ENCODE results near the gene DHX32.

Gene DHX32

DNA sequence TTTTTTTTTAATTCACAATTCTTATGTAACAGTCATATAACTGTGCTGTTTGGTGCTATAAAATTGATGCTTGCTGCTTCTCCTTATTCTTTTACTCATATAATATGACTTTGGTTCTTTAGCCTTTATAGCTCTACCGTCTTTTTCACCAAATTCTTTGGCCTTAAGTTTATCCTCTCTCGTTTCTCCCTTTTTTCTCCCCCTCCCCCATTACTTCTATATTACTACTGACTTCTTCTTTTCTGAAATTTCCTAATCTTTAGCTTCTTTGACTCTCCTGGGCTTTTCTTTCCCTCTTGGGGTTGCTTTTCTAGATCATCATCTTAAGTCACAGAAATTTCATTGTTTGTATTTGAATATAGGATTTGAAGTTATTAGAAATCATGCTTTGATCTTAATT is 54.0 kb downstream of the DHX32 start:
- TF ChIP-seq POU2F2 (IDR thresholded peaks at IDR 0.05; ENCODE audit: low read depth, low read length) (no peak), POLR2A (IDR thresholded peaks at IDR 0.05; ENCODE audit: low read depth, low read length) (no peak), TAF1 (IDR thresholded peaks at IDR 0.05; ENCODE audit: low read depth, low read length) (no peak), PAX5 (IDR thresholded peaks at IDR 0.05; ENCODE audit: insufficient read depth, low read length, severe bottlenecking) (no peak)
- FAIRE-seq (no peak), DNase-seq (ENCODE audit: insufficient read length, low spot score) (no peak)

- FAIRE-seq, result no peak
- no peak for TF ChIP-seq POLR2A (IDR thresholded peaks at IDR 0.05; ENCODE audit: low read depth, low read length)
- TF ChIP-seq SPI1 (IDR thresholded peaks at IDR 0.05; ENCODE audit: low read depth, low read length), result no peak
- no peak for TF ChIP-seq POU2F2 (IDR thresholded peaks at IDR 0.05; ENCODE audit: low read depth, low read length)
- TF ChIP-seq POLR2AphosphoS5 (IDR thresholded peaks at IDR 0.05; ENCODE audit: low read depth, low read length), result no peak
- TF ChIP-seq PAX5 (IDR thresholded peaks at IDR 0.05; ENCODE audit: insufficient read depth, low read length, severe bottlenecking), result no peak
- TF ChIP-seq TAF1 (IDR thresholded peaks at IDR 0.05; ENCODE audit: low read depth, low read length), result no peak
- DNase-seq (ENCODE audit: insufficient read length, low spot score), result no peak
Measured at GRCh38 chr10:125824736-125825135, 56.4 kb downstream of the DHX32 start.

DNA sequence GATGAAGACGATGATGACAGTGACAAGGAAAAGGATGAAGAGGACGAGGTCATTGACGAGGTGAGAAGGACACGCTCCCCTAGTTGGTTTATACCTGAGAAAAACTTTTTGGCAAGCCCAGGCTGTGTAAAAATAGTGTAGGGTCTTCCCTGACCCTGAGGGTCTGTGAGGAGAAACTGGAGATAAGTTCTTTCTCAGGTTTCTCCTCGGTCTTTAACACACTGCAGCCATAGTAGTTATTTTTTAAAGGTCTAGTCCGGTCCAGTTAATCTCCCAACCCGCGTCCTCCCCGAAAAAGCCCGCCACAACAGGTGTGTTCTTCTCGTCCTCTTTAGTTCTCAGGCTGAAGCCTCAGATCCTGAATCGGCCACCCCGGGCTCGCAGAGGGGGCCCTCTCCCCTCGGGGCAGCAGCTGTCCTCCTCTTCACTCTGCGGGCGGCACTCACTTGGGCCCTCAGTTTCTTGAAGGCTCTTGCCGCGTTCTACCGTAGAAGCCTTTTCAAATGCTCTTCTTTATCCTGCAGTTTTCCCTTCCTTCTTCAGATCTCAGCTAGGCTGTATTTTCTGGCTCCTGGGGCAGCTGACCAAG is 57.3 kb downstream of the DHX32 start:
- DNase-seq (ENCODE audit: insufficient read length, low spot score), result no peak
- no peak for FAIRE-seq
- TF ChIP-seq POLR2AphosphoS5 (IDR thresholded peaks at IDR 0.05; ENCODE audit: low read depth, low read length), result no peak
- TF ChIP-seq POU2F2 (IDR thresholded peaks at IDR 0.05; ENCODE audit: low read depth, low read length), result no peak
- TF ChIP-seq POLR2A (IDR thresholded peaks at IDR 0.05; ENCODE audit: low read depth, low read length), result no peak
- TF ChIP-seq TAF1 (IDR thresholded peaks at IDR 0.05; ENCODE audit: low read depth, low read length), result no peak
- no peak for TF ChIP-seq SPI1 (IDR thresholded peaks at IDR 0.05; ENCODE audit: low read depth, low read length)
- TF ChIP-seq PAX5 (IDR thresholded peaks at IDR 0.05; ENCODE audit: insufficient read depth, low read length, severe bottlenecking), result no peak

DNA sequence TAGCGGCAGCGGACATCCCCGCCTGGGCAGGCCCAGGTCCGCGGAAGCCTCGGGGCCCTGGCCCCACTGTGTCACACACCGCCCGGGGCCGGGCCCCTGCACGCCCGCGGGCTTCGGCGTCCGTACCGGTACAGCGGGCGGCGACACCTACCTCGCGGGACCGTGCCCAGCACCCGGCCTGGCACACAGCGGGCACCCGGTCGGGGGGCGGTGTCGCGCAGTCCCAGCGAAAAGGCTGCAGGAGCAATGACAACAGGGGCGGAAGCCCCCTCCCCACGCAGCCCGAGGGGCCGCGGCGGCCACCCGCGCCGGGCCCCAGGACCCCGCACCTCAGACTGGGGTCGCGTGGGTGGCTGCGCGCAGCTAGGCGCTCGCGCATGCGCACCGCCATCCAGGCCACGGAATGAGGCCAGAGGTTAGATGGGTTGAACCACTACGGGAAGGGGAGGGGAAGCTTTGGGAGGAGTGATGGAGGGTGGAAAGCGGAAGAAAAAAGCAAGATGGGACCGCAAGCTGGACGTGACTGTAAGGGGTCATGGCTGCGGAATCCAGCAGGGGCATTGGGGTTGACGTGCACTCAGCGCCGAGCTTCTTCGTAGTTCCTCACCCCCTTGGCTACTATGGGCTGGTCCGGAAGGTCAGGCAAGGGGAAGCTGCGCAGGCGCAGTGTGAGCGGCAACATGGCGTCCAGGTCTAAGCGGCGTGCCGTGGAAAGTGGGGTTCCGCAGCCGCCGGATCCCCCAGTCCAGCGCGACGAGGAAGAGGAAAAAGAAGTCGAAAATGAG is 58.0 kb downstream of the DHX32 start, which contains the start of the genes BCCIP and UROS:
TSS of gene BCCIP (plus strand) at position 669 of the 785 bp plus-strand sequence. CDS start at position 681, 12 bp downstream.
TSS of gene UROS (minus strand) at position 381 of the 785 bp plus-strand sequence. CDS start 6,759 bp downstream, outside the sequence.
- DNase-seq (ENCODE audit: insufficient read length, low spot score) (peak; percentile 87), FAIRE-seq (peak; percentile 95)
- TF ChIP-seq POLR2A (IDR thresholded peaks at IDR 0.05; ENCODE audit: low read depth, low read length) (peak; percentile 76), POU2F2 (IDR thresholded peaks at IDR 0.05; ENCODE audit: low read depth, low read length) (no peak; the same call in 1 of the 2 replicates), POLR2AphosphoS5 (IDR thresholded peaks at IDR 0.05; ENCODE audit: low read depth, low read length) (peak; percentile 88), TAF1 (IDR thresholded peaks at IDR 0.05; ENCODE audit: low read depth, low read length) (peak; percentile 93), PAX5 (IDR thresholded peaks at IDR 0.05; ENCODE audit: insufficient read depth, low read length, severe bottlenecking) (no peak), SPI1 (IDR thresholded peaks at IDR 0.05; ENCODE audit: low read depth, low read length) (peak; percentile 7; the same call in 1 of the 2 replicates)

GRCh38 chr10:125820701-125821100 is 60.4 kb downstream of the DHX32 start:
- TF ChIP-seq PAX5 (IDR thresholded peaks at IDR 0.05; ENCODE audit: insufficient read depth, low read length, severe bottlenecking) (no peak), SPI1 (IDR thresholded peaks at IDR 0.05; ENCODE audit: low read depth, low read length) (peak; percentile 11; the same call in 1 of the 2 replicates)
- DNase-seq (ENCODE audit: insufficient read length, low spot score), result no peak
- FAIRE-seq, result peak; percentile 26

DNA sequence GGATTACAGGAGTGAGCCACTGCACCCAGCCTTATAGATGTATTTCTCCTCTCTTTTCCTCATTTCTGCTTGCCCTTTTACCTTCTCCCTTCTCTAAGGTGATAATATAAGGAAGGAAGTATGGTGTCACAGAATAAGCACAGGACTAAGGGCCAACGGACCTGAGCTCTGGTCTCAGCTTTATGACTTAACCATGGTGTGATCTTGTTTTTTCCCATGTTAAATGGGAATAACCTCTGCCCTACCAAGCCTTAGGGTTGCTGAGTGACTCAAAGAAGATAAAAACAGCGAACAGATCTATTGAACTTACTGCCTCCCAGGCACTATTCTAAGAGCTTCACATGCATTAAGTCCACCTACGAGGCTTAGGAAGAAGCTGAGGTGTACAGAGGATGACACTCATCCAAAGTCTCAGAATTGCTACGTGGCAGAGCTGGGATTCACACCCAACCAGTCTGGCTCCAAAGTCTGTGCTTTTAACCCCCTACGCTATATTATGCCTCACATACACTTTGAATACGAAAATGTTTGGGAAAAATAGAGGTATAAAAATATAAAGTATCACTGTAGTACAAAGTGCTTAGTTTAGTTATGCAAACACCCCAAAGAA is 63.6 kb downstream of the DHX32 start:
- DNase-seq (ENCODE audit: insufficient read length, low spot score), result no peak
- TF ChIP-seq PAX5 (IDR thresholded peaks at IDR 0.05; ENCODE audit: insufficient read depth, low read length, severe bottlenecking) (no peak), POLR2A (IDR thresholded peaks at IDR 0.05; ENCODE audit: low read depth, low read length) (no peak), POLR2AphosphoS5 (IDR thresholded peaks at IDR 0.05; ENCODE audit: low read depth, low read length) (no peak)
- FAIRE-seq, result no peak

GRCh38 chr10:125816548-125816947 is 64.5 kb downstream of the DHX32 start:
- DNase-seq (ENCODE audit: insufficient read length, low spot score), result no peak
- no peak for FAIRE-seq
- TF ChIP-seq SPI1 (IDR thresholded peaks at IDR 0.05; ENCODE audit: low read depth, low read length) (no peak), POU2F2 (IDR thresholded peaks at IDR 0.05; ENCODE audit: low read depth, low read length) (no peak), POLR2A (IDR thresholded peaks at IDR 0.05; ENCODE audit: low read depth, low read length) (no peak), PAX5 (IDR thresholded peaks at IDR 0.05; ENCODE audit: insufficient read depth, low read length, severe bottlenecking) (no peak), TAF1 (IDR thresholded peaks at IDR 0.05; ENCODE audit: low read depth, low read length) (no peak)

GRCh38 chr10:125815764-125816163 is 65.3 kb downstream of the DHX32 start:
- no peak for TF ChIP-seq POU2F2 (IDR thresholded peaks at IDR 0.05; ENCODE audit: low read depth, low read length)
- no peak for TF ChIP-seq SPI1 (IDR thresholded peaks at IDR 0.05; ENCODE audit: low read depth, low read length)
- no peak for TF ChIP-seq POLR2A (IDR thresholded peaks at IDR 0.05; ENCODE audit: low read depth, low read length)
- TF ChIP-seq TAF1 (IDR thresholded peaks at IDR 0.05; ENCODE audit: low read depth, low read length), result no peak
- TF ChIP-seq POLR2AphosphoS5 (IDR thresholded peaks at IDR 0.05; ENCODE audit: low read depth, low read length), result no peak
- no peak for TF ChIP-seq PAX5 (IDR thresholded peaks at IDR 0.05; ENCODE audit: insufficient read depth, low read length, severe bottlenecking)
- no peak for FAIRE-seq

GRCh38 chr10:125812128-125812750 is 68.9 kb downstream of the DHX32 start:
- TF ChIP-seq POLR2A (IDR thresholded peaks at IDR 0.05; ENCODE audit: low read depth, low read length) (no peak), POU2F2 (IDR thresholded peaks at IDR 0.05; ENCODE audit: low read depth, low read length) (no peak), SPI1 (IDR thresholded peaks at IDR 0.05; ENCODE audit: low read depth, low read length) (no peak)
- DNase-seq (ENCODE audit: insufficient read length, low spot score) (no peak), FAIRE-seq (no peak)

More at GRCh38 chr10:125815764-125816163, 65.3 kb downstream of the DHX32 start:
- DNase-seq (ENCODE audit: insufficient read length, low spot score), result no peak

Data from GM12891 (cell line).